ENCODE measurements around the gene TAF7. TPM values are rescaled to one million over a fixed set of nuclear protein-coding genes. Genes with fewer than 3 reads are reported as not detected.
A peak's percentile ranks its signal among the peaks of the same experiment; 100 is the strongest.

TAF7 gene
- total RNA-seq (10 to 100 TPM; 53.2 to 53.5 TPM), polyA plus RNA-seq (ENCODE audit: insufficient read length in 6 of 6) (100 to 1,000 TPM; 123 to 142 (median 134) TPM)
- long read RNA-seq, donor 1, transcript TAF7-201 (1 exons, 2,334 nt), result major isoform, 266 of 266 reads
- long read RNA-seq, donor 1, partial matches to known transcripts, result 0 of 266 reads
- long read RNA-seq, donor 1, other reads (novel, unspliced or antisense), result 0 of 266 reads
- long read RNA-seq, donor 2, transcript TAF7-201 (1 exons, 2,334 nt), result major isoform, 267 of 267 reads
- long read RNA-seq, donor 2, partial matches to known transcripts, result 0 of 267 reads
- long read RNA-seq, donor 2, other reads (novel, unspliced or antisense), result 0 of 267 reads
- long read RNA-seq, donor 3, transcript TAF7-201 (1 exons, 2,334 nt), result major isoform, 154 of 154 reads
- long read RNA-seq, donor 3, partial matches to known transcripts, result 0 of 154 reads
- long read RNA-seq, donor 3, other reads (novel, unspliced or antisense), result 0 of 154 reads
- long read RNA-seq, donor 4, transcript TAF7-201 (1 exons, 2,334 nt), result major isoform, 50 of 51 reads
- long read RNA-seq, donor 4, partial matches to known transcripts, result 0 of 51 reads
- long read RNA-seq, donor 4, other reads (novel, unspliced or antisense), result 1 of 51 reads
- long read RNA-seq, donor 5, transcript TAF7-201 (1 exons, 2,334 nt), result major isoform, 156 of 156 reads
- long read RNA-seq, donor 5, partial matches to known transcripts, result 0 of 156 reads
- long read RNA-seq, donor 5, other reads (novel, unspliced or antisense), result 0 of 156 reads
- long read RNA-seq, donor 6, transcript TAF7-201 (1 exons, 2,334 nt), result major isoform, 209 of 209 reads
- long read RNA-seq, donor 6, partial matches to known transcripts, result 0 of 209 reads
- long read RNA-seq, donor 6, other reads (novel, unspliced or antisense), result 0 of 209 reads
- long read RNA-seq, donor 7, transcript TAF7-201 (1 exons, 2,334 nt), result major isoform, 90 of 90 reads
- long read RNA-seq, donor 7, partial matches to known transcripts, result 0 of 90 reads
- long read RNA-seq, donor 7, other reads (novel, unspliced or antisense), result 0 of 90 reads
- long read RNA-seq, donor 8, transcript TAF7-201 (1 exons, 2,334 nt), result major isoform, 110 of 110 reads
- long read RNA-seq, donor 8, partial matches to known transcripts, result 0 of 110 reads
- long read RNA-seq, donor 8, other reads (novel, unspliced or antisense), result 0 of 110 reads
- long read RNA-seq, donor 9, transcript TAF7-201 (1 exons, 2,334 nt), result major isoform, 5 of 5 reads
- long read RNA-seq, donor 9, partial matches to known transcripts, result 0 of 5 reads
- long read RNA-seq, donor 9, other reads (novel, unspliced or antisense), result 0 of 5 reads
- long read RNA-seq, donor 10, transcript TAF7-201 (1 exons, 2,334 nt), result major isoform, 26 of 26 reads
- long read RNA-seq, donor 10, partial matches to known transcripts, result 0 of 26 reads
- long read RNA-seq, donor 10, other reads (novel, unspliced or antisense), result 0 of 26 reads
- long read RNA-seq, donor 11, transcript TAF7-201 (1 exons, 2,334 nt), result major isoform, 196 of 196 reads
- long read RNA-seq, donor 11, partial matches to known transcripts, result 0 of 196 reads
- long read RNA-seq, donor 11, other reads (novel, unspliced or antisense), result 0 of 196 reads
- long read RNA-seq, donor 12, transcript TAF7-201 (1 exons, 2,334 nt), result major isoform, 162 of 162 reads
- long read RNA-seq, donor 12, partial matches to known transcripts, result 0 of 162 reads
- long read RNA-seq, donor 12, other reads (novel, unspliced or antisense), result 0 of 162 reads

GRCh38 chr5:141320225-141321169 is at the start of gene TAF7:
TSS of gene TAF7 (minus strand) at chr5:141320784. CDS start at chr5:141320044, 740 bp downstream.
- DNase-seq (peak; percentile 93 to 97 (median 96)), ATAC-seq (peak; percentile 99)
- peaks cover 0 to 44% of the 10 kb centered on the region in 2 donors for H3K36me3 ChIP-seq
- H3K27me3 ChIP-seq, result no peaks in the 10 kb centered on the region
- TF ChIP-seq CTCF (IDR thresholded peaks at IDR 0.05), result peak; percentile 58 to 70
- H3K9me3 ChIP-seq, result peaks cover 6 to 89% of the 10 kb centered on the region in 2 donors
- H3K4me3 ChIP-seq, result peak within 1 kb of the TSS; percentile 51 to 74
- H3K27ac ChIP-seq, result peak within 1 kb of the TSS; percentile 91 to 98
- H3K4me1 ChIP-seq, result peaks cover 0 to 12% of the 10 kb centered on the region in 2 donors
- intact Hi-C loops (cut with DNase I), result no loop called here

GRCh38 chr5:141366016-141366896 is 45.7 kb upstream of the TAF7 start:
- ATAC-seq, result no peak
- intact Hi-C loops (cut with DNase I), result no loop called here

More at GRCh38 chr5:141366016-141366896, 45.7 kb upstream of the TAF7 start:
- H3K4me3 ChIP-seq, result no peak overlapping the region
- H3K4me1 ChIP-seq, result no peaks in the 10 kb centered on the region
- peaks cover 51 to 99% of the 10 kb centered on the region in 2 donors for H3K27me3 ChIP-seq
- DNase-seq, result no peak
- no peaks in the 10 kb centered on the region for H3K36me3 ChIP-seq
- no peak for TF ChIP-seq CTCF (IDR thresholded peaks at IDR 0.05)
- peaks cover under 1 to 88% of the 10 kb centered on the region in 2 donors for H3K9me3 ChIP-seq
- no peak overlapping the region for H3K27ac ChIP-seq

All from left lung (tissue), 14 donors.